Neural cell (in vitro differentiated cells): ENCODE data around the gene ARHGAP25. TPM values are rescaled to one million over a fixed set of nuclear protein-coding genes. Genes with fewer than 3 reads are reported as not detected.

ENCODE experiments used
- H2AFZ ChIP-seq: fragments of 200-600, 300-800 bp; sonication (generic), shearing (Covaris generic); 2 replicates; pipeline ENCODE4 v1.6.0; 2014; ENCODE audit warnings: low read depth, mild to moderate bottlenecking, antibody characterized with exemption, low read length, moderate library complexity
- H3F3A ChIP-seq: fragments of 200-600 bp; shearing (Covaris generic); 2 replicates; pipeline ENCODE4 v1.6.1; 2016; ENCODE audit warnings: mild to moderate bottlenecking, moderate library complexity, mixed read lengths, antibody characterized with exemption, low read length; ENCODE audit not compliant: insufficient read depth, poor library complexity, severe bottlenecking
- H3K27ac ChIP-seq: fragments of 200-600, 300-800 bp; sonication (generic), shearing (Covaris generic); 2 replicates; pipeline ENCODE4 v1.5.1; 2014; ENCODE audit warnings: mild to moderate bottlenecking, low read length, moderate library complexity
- H3K27me3 ChIP-seq: fragments of 300-800, 200-600 bp; sonication (generic), shearing (Covaris generic); 2 replicates; pipeline ENCODE4 v1.6.0; 2014; ENCODE audit warnings: mild to moderate bottlenecking, low read depth, low read length, moderate library complexity; ENCODE audit not compliant: insufficient read depth
- H3K36me3 ChIP-seq: fragments of 300-800, 200-600 bp; sonication (generic), shearing (Covaris generic); 2 replicates; pipeline ENCODE4 v1.5.1; 2014; ENCODE audit warnings: mild to moderate bottlenecking, antibody characterized with exemption, low read length, moderate library complexity; ENCODE audit not compliant: insufficient read depth
- H3K4me2 ChIP-seq: fragments of 300-800, 200-600 bp; sonication (generic), shearing (Covaris generic); 2 replicates; pipeline ENCODE4 v1.6.0; 2014; ENCODE audit warnings: mild to moderate bottlenecking, low read length
- H3K4me3 ChIP-seq: fragments of 300-800, 200-600 bp; sonication (generic), shearing (Covaris generic); 2 replicates; pipeline ENCODE4 v1.5.1; 2014; ENCODE audit warnings: mild to moderate bottlenecking, low read length, moderate library complexity
- H3K79me2 ChIP-seq: fragments of 200-600 bp; shearing (Covaris generic); replicated peaks from 2 replicates; pipeline ENCODE4 v1.6.0; 2014; ENCODE audit warnings: mild to moderate bottlenecking, low read length, moderate library complexity; ENCODE audit not compliant: insufficient read depth
- H3K9ac ChIP-seq: fragments of 300-800, 200-600 bp; sonication (generic), shearing (Covaris generic); 2 replicates; pipeline ENCODE4 v1.6.1; 2016; ENCODE audit warnings: mild to moderate bottlenecking, low read length, mixed read lengths
- H3K9me2 ChIP-seq: fragments of 200-600 bp; shearing (Covaris generic); 2 replicates; pipeline ENCODE4 v1.6.1; 2016; ENCODE audit warnings: mild to moderate bottlenecking, low read length, mixed read lengths; ENCODE audit not compliant: insufficient read depth
- H3K9me3 ChIP-seq: fragments of 200-600, 300-800 bp; sonication (generic), shearing (Covaris generic); 2 replicates; pipeline ENCODE4 v1.6.1; 2016; ENCODE audit warnings: mild to moderate bottlenecking, mixed run types, low read length, moderate library complexity, mixed read lengths
- H4K20me1 ChIP-seq: fragments of 200-600 bp; shearing (Covaris generic); 2 replicates; pipeline ENCODE4 v1.6.1; 2016; ENCODE audit warnings: mild to moderate bottlenecking, mixed run types; ENCODE audit not compliant: insufficient read depth
- EP300 ChIP-seq: fragments of 450-650 bp; conservative IDR thresholded peaks from 2 replicates; pipeline ENCODE4 v1.6.1; 2014; ENCODE audit warnings: antibody characterized with exemption, mild to moderate bottlenecking, moderate library complexity; ENCODE audit not compliant: poor library complexity, severe bottlenecking
- EZH2 ChIP-seq: fragments of 200-600, 300-800 bp; shearing (Covaris generic), sonication (generic); IDR thresholded peaks from 2 replicates; pipeline ENCODE4 v1.6.1; 2014; ENCODE audit warnings: antibody characterized with exemption, low read length, borderline replicate concordance, mild to moderate bottlenecking; ENCODE audit not compliant: insufficient read depth, poor library complexity, severe bottlenecking
- MXI1 ChIP-seq: fragments of 450-650 bp; conservative IDR thresholded peaks from 2 replicates; pipeline ENCODE4 v1.6.1; 2014; ENCODE audit warnings: antibody characterized with exemption, mild to moderate bottlenecking; ENCODE audit not compliant: poor library complexity, severe bottlenecking
- POLR2AphosphoS5 ChIP-seq: IDR thresholded peaks from 2 replicates; pipeline ENCODE4 v1.6.1; 2012
- RAD21 ChIP-seq: fragments of 450-650 bp; conservative IDR thresholded peaks from 2 replicates; pipeline ENCODE4 v1.6.1; 2014; ENCODE audit warnings: antibody characterized with exemption, mild to moderate bottlenecking, moderate library complexity
- SMC3 ChIP-seq: fragments of 450-650 bp; conservative IDR thresholded peaks from 2 replicates; pipeline ENCODE4 v1.6.1; 2014; ENCODE audit warnings: antibody characterized with exemption, mild to moderate bottlenecking, moderate library complexity; ENCODE audit not compliant: poor library complexity
- TAF1 ChIP-seq: IDR thresholded peaks from 2 replicates; pipeline ENCODE4 v1.6.1; 2012; ENCODE audit warnings: low read depth
- polyA plus RNA-seq: library from polyadenylated mRNA; depleted of rRNA; stranded (reverse); fragments of >200 nt; gene quantifications from 2 replicates; pipeline ENCODE4 v1.2.3, GENCODE V29; 2014
- TF ChIP-seq, protein P1 (sequence below): fragments of 450-650 bp; IDR thresholded peaks from 2 replicates; pipeline ENCODE4 v1.5.1; 2014; ENCODE audit warnings: antibody characterized with exemption, mild to moderate bottlenecking, moderate library complexity; ENCODE audit not compliant: poor library complexity, severe bottlenecking
- TF ChIP-seq, protein P2 (sequence below): IDR thresholded peaks from 2 replicates; pipeline ENCODE4 v1.6.1; 2012; ENCODE audit warnings: borderline replicate concordance

Gene ARHGAP25
- polyA plus RNA-seq, 1 donor from 2014 or later: not detected

DNA sequence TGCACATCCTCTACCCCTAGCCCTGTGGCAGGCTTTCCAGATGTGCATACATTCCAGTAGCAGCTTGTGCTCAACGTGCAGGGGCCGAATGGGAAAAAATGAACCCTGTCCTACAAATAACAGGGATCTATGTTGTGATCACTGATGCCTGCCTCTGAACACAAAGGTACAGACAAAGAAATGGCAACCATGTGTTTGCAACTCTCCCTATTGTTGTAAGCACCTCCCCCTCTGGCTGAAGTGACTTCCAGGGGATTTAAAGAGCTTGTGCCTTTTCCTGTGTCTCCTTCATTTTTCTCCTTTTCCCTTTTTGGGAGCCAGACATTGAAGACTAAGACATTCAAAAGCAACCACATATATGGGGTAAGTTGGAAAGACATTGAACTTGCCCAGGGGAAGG is 21.6 kb downstream of the ARHGAP25 start:
- H3K4me3 ChIP-seq: no peak overlapping the region
- no peak overlapping the region for H3K4me2 ChIP-seq
- H3F3A ChIP-seq: no peaks in the 10 kb centered on the region
- H4K20me1 ChIP-seq: no peaks in the 10 kb centered on the region
- H3K79me2 ChIP-seq: no peaks in the 10 kb centered on the region
- TF ChIP-seq, protein P1, sequence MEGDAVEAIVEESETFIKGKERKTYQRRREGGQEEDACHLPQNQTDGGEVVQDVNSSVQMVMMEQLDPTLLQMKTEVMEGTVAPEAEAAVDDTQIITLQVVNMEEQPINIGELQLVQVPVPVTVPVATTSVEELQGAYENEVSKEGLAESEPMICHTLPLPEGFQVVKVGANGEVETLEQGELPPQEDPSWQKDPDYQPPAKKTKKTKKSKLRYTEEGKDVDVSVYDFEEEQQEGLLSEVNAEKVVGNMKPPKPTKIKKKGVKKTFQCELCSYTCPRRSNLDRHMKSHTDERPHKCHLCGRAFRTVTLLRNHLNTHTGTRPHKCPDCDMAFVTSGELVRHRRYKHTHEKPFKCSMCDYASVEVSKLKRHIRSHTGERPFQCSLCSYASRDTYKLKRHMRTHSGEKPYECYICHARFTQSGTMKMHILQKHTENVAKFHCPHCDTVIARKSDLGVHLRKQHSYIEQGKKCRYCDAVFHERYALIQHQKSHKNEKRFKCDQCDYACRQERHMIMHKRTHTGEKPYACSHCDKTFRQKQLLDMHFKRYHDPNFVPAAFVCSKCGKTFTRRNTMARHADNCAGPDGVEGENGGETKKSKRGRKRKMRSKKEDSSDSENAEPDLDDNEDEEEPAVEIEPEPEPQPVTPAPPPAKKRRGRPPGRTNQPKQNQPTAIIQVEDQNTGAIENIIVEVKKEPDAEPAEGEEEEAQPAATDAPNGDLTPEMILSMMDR: no peak
- TF ChIP-seq EZH2 (no peak), EP300 (no peak), SMC3 (no peak), RAD21 (no peak), MXI1 (no peak)
- TF ChIP-seq, protein P2, sequence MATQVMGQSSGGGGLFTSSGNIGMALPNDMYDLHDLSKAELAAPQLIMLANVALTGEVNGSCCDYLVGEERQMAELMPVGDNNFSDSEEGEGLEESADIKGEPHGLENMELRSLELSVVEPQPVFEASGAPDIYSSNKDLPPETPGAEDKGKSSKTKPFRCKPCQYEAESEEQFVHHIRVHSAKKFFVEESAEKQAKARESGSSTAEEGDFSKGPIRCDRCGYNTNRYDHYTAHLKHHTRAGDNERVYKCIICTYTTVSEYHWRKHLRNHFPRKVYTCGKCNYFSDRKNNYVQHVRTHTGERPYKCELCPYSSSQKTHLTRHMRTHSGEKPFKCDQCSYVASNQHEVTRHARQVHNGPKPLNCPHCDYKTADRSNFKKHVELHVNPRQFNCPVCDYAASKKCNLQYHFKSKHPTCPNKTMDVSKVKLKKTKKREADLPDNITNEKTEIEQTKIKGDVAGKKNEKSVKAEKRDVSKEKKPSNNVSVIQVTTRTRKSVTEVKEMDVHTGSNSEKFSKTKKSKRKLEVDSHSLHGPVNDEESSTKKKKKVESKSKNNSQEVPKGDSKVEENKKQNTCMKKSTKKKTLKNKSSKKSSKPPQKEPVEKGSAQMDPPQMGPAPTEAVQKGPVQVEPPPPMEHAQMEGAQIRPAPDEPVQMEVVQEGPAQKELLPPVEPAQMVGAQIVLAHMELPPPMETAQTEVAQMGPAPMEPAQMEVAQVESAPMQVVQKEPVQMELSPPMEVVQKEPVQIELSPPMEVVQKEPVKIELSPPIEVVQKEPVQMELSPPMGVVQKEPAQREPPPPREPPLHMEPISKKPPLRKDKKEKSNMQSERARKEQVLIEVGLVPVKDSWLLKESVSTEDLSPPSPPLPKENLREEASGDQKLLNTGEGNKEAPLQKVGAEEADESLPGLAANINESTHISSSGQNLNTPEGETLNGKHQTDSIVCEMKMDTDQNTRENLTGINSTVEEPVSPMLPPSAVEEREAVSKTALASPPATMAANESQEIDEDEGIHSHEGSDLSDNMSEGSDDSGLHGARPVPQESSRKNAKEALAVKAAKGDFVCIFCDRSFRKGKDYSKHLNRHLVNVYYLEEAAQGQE: no peak
- H2AFZ ChIP-seq: no peak overlapping the region
- H3K27ac ChIP-seq: no peak overlapping the region
- no peaks in the 10 kb centered on the region for H3K9me2 ChIP-seq
- H3K9me3 ChIP-seq: no peaks in the 10 kb centered on the region
- no peak overlapping the region for H3K9ac ChIP-seq
- H3K27me3 ChIP-seq: no peaks in the 10 kb centered on the region
- no peaks in the 10 kb centered on the region for H3K36me3 ChIP-seq

DNA sequence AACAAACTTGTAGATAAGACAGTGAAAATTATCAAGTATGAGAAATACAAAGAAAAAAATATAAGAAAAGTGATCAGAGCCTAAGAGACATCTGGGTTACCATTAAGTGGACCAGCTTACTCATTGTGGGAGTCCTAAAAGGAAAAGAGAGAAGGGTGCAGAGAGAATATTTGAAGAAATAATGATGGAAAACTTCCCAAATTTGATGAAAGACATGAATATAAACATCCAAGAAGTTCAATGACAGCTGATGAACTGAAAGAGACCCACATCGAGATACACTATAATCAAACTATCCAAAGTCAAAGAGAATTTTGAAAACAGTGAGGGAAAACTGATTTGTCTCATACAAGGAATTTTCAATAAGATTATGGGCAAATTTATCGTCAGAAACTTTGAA is 22.5 kb downstream of the ARHGAP25 start:
- Histone ChIP-seq H4K20me1 (no peaks in the 10 kb centered on the region), H3K4me3 (no peak overlapping the region), H3K9me3 (no peaks in the 10 kb centered on the region), H3K9me2 (no peaks in the 10 kb centered on the region), H3F3A (no peaks in the 10 kb centered on the region), H2AFZ (no peak overlapping the region), H3K4me2 (no peak overlapping the region), H3K27me3 (no peaks in the 10 kb centered on the region), H3K27ac (no peak overlapping the region), H3K9ac (no peak overlapping the region), H3K79me2 (no peaks in the 10 kb centered on the region), H3K36me3 (no peaks in the 10 kb centered on the region)
- TF ChIP-seq EZH2 (no peak), TAF1 (no peak), EP300 (no peak), MXI1 (no peak), RAD21 (no peak), POLR2AphosphoS5 (no peak), SMC3 (no peak)
- TF ChIP-seq, protein P1: no peak
- TF ChIP-seq, protein P2: no peak
